SU-DHL-6 (cell line): ENCODE results near the gene FAM237B.

Experiments used
- CTCF ChIP-seq: fragments of 200-600 bp; sonication (generic); IDR thresholded peaks from one replicate; pipeline ENCODE4 v1.5.1; 2017; ENCODE audit warnings: antibody characterized with exemption, mild to moderate bottlenecking, low read length, moderate library complexity; ENCODE audit not compliant: insufficient read depth, poor library complexity, severe bottlenecking
- EZH2phosphoT487 ChIP-seq: fragments of 200-600 bp; sonication (generic), shearing (Covaris generic); conservative IDR thresholded peaks from 2 replicates; pipeline ENCODE4 v1.6.1; 2018; ENCODE audit warnings: mild to moderate bottlenecking, antibody characterized with exemption, low read length, moderate library complexity, mixed read lengths

- no peak for TF ChIP-seq CTCF
- no peak for TF ChIP-seq EZH2phosphoT487
Observed at GRCh38 chr7:90266808-90267207, 54.3 kb downstream of the FAM237B start.
